Stimulated activated CD4-positive, alpha-beta T cell treated with anti-CD3 and anti-CD28 coated beads, Interleukin-15, amount 100 ng/mL, for 1 hour (primary cell): ENCODE results near the gene EIPR1.
"Not testable (repeated sequence)": the region's sequence is repeated elsewhere in the genome, so short reads cannot be mapped to it uniquely, and the experiment has no call there.

Source experiments
- DNase-seq, 2 donors: peaks; one replicate each; pipeline ENCODE4 v3.0.0-alpha.2; 2020; ENCODE audit warnings: low read depth in 1 of 2, low spot score in 1 of 2

The EIPR1 gene

GRCh38 chr2:3361518-3362389, 15.9 kb downstream of the EIPR1 start:
- DNase-seq = no peak

- no peak for DNase-seq
Observed at GRCh38 chr2:3357926-3358325, 19.7 kb downstream of the EIPR1 start.

GRCh38 chr2:3357446-3357845, 20.2 kb downstream of the EIPR1 start:
- not testable (repeated sequence) for DNase-seq

- no peak for DNase-seq
Observed at GRCh38 chr2:3356799-3357198, 20.8 kb downstream of the EIPR1 start.

GRCh38 chr2:3355951-3356569, 21.6 kb downstream of the EIPR1 start:
- no peak for DNase-seq

- DNase-seq = no peak
Observed at GRCh38 chr2:3354986-3355385, 22.6 kb downstream of the EIPR1 start.

GRCh38 chr2:3349211-3349693, 28.4 kb downstream of the EIPR1 start:
- DNase-seq = no peak

- no peak for DNase-seq
Observed at GRCh38 chr2:3348767-3349166, 28.9 kb downstream of the EIPR1 start.

- DNase-seq = no peak
Observed at GRCh38 chr2:3345621-3346020, 32.0 kb downstream of the EIPR1 start.

GRCh38 chr2:3344897-3345296, 32.7 kb downstream of the EIPR1 start:
- DNase-seq = no peak

GRCh38 chr2:3343012-3343411, 34.6 kb downstream of the EIPR1 start:
- DNase-seq = no peak

- DNase-seq = no peak
Observed at GRCh38 chr2:3342324-3342723, 35.3 kb downstream of the EIPR1 start.

- no peak for DNase-seq
Observed at GRCh38 chr2:3341336-3341735, 36.3 kb downstream of the EIPR1 start.

- DNase-seq = no peak
Observed at GRCh38 chr2:3340144-3340543, 37.5 kb downstream of the EIPR1 start.

GRCh38 chr2:3338340-3338739, 39.3 kb downstream of the EIPR1 start:
- no peak for DNase-seq

GRCh38 chr2:3336844-3337243, 40.8 kb downstream of the EIPR1 start:
- no peak for DNase-seq

- DNase-seq = no peak
Observed at GRCh38 chr2:3334392-3335345, 42.9 kb downstream of the EIPR1 start.

GRCh38 chr2:3332133-3332532, 45.5 kb downstream of the EIPR1 start:
- no peak for DNase-seq

GRCh38 chr2:3329491-3329890, 48.1 kb downstream of the EIPR1 start:
- DNase-seq = no peak

- no peak for DNase-seq
Observed at GRCh38 chr2:3326871-3327270, 50.7 kb downstream of the EIPR1 start.

GRCh38 chr2:3326182-3326537, 51.5 kb downstream of the EIPR1 start:
- DNase-seq = no peak
